Dermis blood vessel endothelial cell (primary cell): ENCODE data around the gene SLC22A2. TPM values are rescaled to one million over a fixed set of nuclear protein-coding genes. Genes with fewer than 3 reads are reported as not detected.

Experiments used
- total RNA-seq: library from RNA; depleted of rRNA; stranded (reverse); fragments of >200 nt; gene quantifications from 2 replicates; pipeline ENCODE4 v1.2.3, GENCODE V29; 2014

Gene SLC22A2
- total RNA-seq, 1 donor from 2014 or later: not detected

Other genes with a start within 250 kb of the SLC22A2 start
- 0.05 and 0.17 TPM in 2 replicates for gene SLC22A1, start 137.0 kb downstream of the SLC22A2 start, total RNA-seq
- under 0.01 TPM in 1 of 2 replicates, not detected in the other for gene SLC22A3, start 89.6 kb upstream of the SLC22A2 start, total RNA-seq